Diencephalon (tissue), 1 donor: ENCODE measurements around the gene UQCRH. TPM values are rescaled to one million over a fixed set of nuclear protein-coding genes. Genes with fewer than 3 reads are reported as not detected.

Experiments
- total RNA-seq: library from RNA; depleted of rRNA; stranded (reverse); fragments of >200 nt; gene quantifications from one replicate; pipeline ENCODE4 v1.2.3, GENCODE V29; 2014

UQCRH gene
- total RNA-seq: 304 TPM

GRCh38 chr1:46303038-46303871 lies at the start of gene UQCRH, which contains the start of gene LRRC41:
Gene UQCRH (plus strand): TSS chr1:46303698. CDS start chr1:46303767, 69 bp downstream.
Gene LRRC41 (minus strand): TSS chr1:46303616. CDS start chr1:46303322, 294 bp downstream.

GRCh38 chr1:46340404-46341221 lies 37.1 kb downstream of the UQCRH start, which contains the start of gene NSUN4:
Gene NSUN4 (plus strand): TSS chr1:46340807. CDS start chr1:46340827, 20 bp downstream.

Other genes starting within 250 kb of the UQCRH start
- gene PIK3R3, start 171.1 kb upstream of the UQCRH start, total RNA-seq: 87.0 TPM
- 0.46 TPM for gene TSPAN1, start 128.6 kb upstream of the UQCRH start, total RNA-seq
- gene P3R3URF, start 127.2 kb upstream of the UQCRH start, total RNA-seq: not detected
- 60.7 TPM for gene POMGNT1, start 105.3 kb upstream of the UQCRH start, total RNA-seq
- gene LURAP1, start 100.4 kb upstream of the UQCRH start, total RNA-seq: 7.6 TPM
- gene RAD54L, start 55.9 kb upstream of the UQCRH start, total RNA-seq: 2.8 TPM
- 54.0 TPM for gene LRRC41, start 82 bp upstream of the UQCRH start, total RNA-seq
- 15.0 TPM for gene NSUN4, start 37.1 kb downstream of the UQCRH start, total RNA-seq
- 26.8 TPM for gene FAAH, start 90.6 kb downstream of the UQCRH start, total RNA-seq
- gene DMBX1, start 186.1 kb downstream of the UQCRH start, total RNA-seq: 1.8 TPM
- gene KNCN, start 247.9 kb downstream of the UQCRH start, total RNA-seq: 0.69 TPM